Parathyroid adenoma (tissue), 2 donors: Measurements from ENCODE around the gene RASA3.
"Not testable (repeated sequence)": the region's sequence is repeated elsewhere in the genome, so short reads cannot be mapped to it uniquely, and the experiment has no call there.

ENCODE experiments used
- H2AFZ ChIP-seq: fragments of 300-600 bp; sonication (generic); one replicate; pipeline ENCODE4 v1.7.0; 2017; ENCODE audit warnings: antibody characterized with exemption, mild to moderate bottlenecking
- H3K27ac ChIP-seq: fragments of 300-600 bp; sonication (generic); one replicate; pipeline ENCODE4 v1.7.0; 2017
- H3K27me3 ChIP-seq: fragments of 300-600 bp; sonication (generic); one replicate; pipeline ENCODE4 v1.7.0; 2017; ENCODE audit warnings: low read length; ENCODE audit not compliant: control insufficient read depth, insufficient read depth
- H3K36me3 ChIP-seq: fragments of 300-600 bp; sonication (generic); one replicate; pipeline ENCODE4 v1.7.0; 2017; ENCODE audit warnings: low read length; ENCODE audit not compliant: control insufficient read depth, insufficient read depth
- H3K4me1 ChIP-seq: fragments of 300-600 bp; sonication (generic); one replicate; pipeline ENCODE4 v1.7.0; 2017; ENCODE audit warnings: control low read depth
- H3K4me2 ChIP-seq: fragments of 300-600 bp; sonication (generic); one replicate; pipeline ENCODE4 v1.7.0; 2017; ENCODE audit warnings: low read length
- H3K4me3 ChIP-seq: fragments of 300-600 bp; sonication (generic); one replicate; pipeline ENCODE4 v1.7.0; 2017; ENCODE audit warnings: low read depth, low read length
- H3K79me2 ChIP-seq: fragments of 300-600 bp; sonication (generic); one replicate; pipeline ENCODE4 v1.7.0; 2017; ENCODE audit warnings: control low read depth
- H3K9ac ChIP-seq: fragments of 300-600 bp; sonication (generic); one replicate; pipeline ENCODE4 v1.7.0; 2017; ENCODE audit warnings: mild to moderate bottlenecking
- H3K9me3 ChIP-seq: fragments of 300-600 bp; sonication (generic); one replicate; pipeline ENCODE4 v1.7.0; 2017; ENCODE audit warnings: low read length; ENCODE audit not compliant: control insufficient read depth
- TF ChIP-seq, protein P1 (sequence below): fragments of 300-600 bp; sonication (generic); IDR thresholded peaks from one replicate; pipeline ENCODE4 v1.7.0; 2017; ENCODE audit warnings: antibody characterized with exemption, mild to moderate bottlenecking
- donor health status: primary hyperparathyroidism.

Gene RASA3

GRCh38 chr13:114135731-114136171 is 3.3 kb upstream of the RASA3 start:
- H2AFZ ChIP-seq, result no peak overlapping the region
- no peaks in the 10 kb centered on the region for H3K36me3 ChIP-seq
- H3K4me1 ChIP-seq, result no peaks in the 10 kb centered on the region
- no peak overlapping the region for H3K4me3 ChIP-seq
- H3K27me3 ChIP-seq, result no peaks in the 10 kb centered on the region
- no peak overlapping the region for H3K9ac ChIP-seq
- H3K27ac ChIP-seq, result no peak overlapping the region
- H3K79me2 ChIP-seq, result no peaks in the 10 kb centered on the region
- TF ChIP-seq, protein P1, sequence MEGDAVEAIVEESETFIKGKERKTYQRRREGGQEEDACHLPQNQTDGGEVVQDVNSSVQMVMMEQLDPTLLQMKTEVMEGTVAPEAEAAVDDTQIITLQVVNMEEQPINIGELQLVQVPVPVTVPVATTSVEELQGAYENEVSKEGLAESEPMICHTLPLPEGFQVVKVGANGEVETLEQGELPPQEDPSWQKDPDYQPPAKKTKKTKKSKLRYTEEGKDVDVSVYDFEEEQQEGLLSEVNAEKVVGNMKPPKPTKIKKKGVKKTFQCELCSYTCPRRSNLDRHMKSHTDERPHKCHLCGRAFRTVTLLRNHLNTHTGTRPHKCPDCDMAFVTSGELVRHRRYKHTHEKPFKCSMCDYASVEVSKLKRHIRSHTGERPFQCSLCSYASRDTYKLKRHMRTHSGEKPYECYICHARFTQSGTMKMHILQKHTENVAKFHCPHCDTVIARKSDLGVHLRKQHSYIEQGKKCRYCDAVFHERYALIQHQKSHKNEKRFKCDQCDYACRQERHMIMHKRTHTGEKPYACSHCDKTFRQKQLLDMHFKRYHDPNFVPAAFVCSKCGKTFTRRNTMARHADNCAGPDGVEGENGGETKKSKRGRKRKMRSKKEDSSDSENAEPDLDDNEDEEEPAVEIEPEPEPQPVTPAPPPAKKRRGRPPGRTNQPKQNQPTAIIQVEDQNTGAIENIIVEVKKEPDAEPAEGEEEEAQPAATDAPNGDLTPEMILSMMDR, result no peak
- H3K9me3 ChIP-seq, result no peaks in the 10 kb centered on the region
- no peak overlapping the region for H3K4me2 ChIP-seq

GRCh38 chr13:114134944-114135610 is 2.7 kb upstream of the RASA3 start:
- Histone ChIP-seq H3K4me2 (no peak overlapping the region), H3K4me3 (no peak overlapping the region), H3K9me3 (no peaks in the 10 kb centered on the region), H3K36me3 (no peaks in the 10 kb centered on the region), H3K4me1 (no peaks in the 10 kb centered on the region), H3K9ac (no peak overlapping the region), H3K27me3 (no peaks in the 10 kb centered on the region), H3K27ac (no peak overlapping the region), H2AFZ (peak overlapping the region; percentile 50), H3K79me2 (no peaks in the 10 kb centered on the region)
- TF ChIP-seq, protein P1, result no peak

DNA sequence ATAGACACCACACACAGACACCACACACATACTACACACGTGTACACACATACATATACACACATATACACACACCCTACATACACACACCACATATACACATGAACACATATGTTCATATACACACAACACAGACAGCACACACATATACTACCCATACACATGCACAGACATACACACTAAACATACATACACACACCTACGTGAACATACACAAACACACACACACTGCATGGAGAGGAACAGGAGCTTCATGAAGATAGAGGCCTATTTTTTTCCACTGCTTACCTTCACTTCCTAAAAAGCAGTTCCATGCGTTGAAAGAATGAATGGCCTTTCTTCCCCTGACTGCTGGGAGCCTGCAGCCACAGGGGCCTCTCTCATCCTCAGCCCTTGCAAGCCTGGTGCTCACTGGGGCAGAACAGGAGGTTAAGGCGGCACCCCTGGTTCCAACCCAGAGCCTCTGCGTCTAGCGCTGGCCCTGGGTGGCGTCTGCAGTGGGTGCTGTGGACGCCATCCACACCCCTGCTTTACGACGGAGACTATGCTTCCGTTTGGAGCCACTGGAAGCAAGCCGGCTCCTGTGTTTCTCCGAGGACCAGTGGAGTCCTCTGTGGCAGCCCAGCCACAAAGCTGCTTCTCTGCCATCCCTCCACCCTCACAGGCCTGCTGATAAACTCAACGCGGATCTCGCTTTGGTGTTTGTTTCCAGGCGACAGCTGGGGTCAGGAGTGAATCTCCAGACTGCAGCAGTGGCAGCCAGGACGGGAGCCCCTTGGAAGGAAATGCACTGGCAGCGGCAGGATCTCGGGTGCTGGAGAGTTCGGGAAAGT is 1.9 kb upstream of the RASA3 start:
- H3K4me2 ChIP-seq, result no peak overlapping the region
- H3K36me3 ChIP-seq, result no peaks in the 10 kb centered on the region
- no peaks in the 10 kb centered on the region for H3K79me2 ChIP-seq
- H3K9ac ChIP-seq, result no peak overlapping the region
- no peaks in the 10 kb centered on the region for H3K27me3 ChIP-seq
- no peaks in the 10 kb centered on the region for H3K4me1 ChIP-seq
- H3K9me3 ChIP-seq, result no peaks in the 10 kb centered on the region
- TF ChIP-seq, protein P1, result no peak
- peak overlapping the region; percentile 50 for H2AFZ ChIP-seq
- no peak overlapping the region for H3K27ac ChIP-seq
- no peak overlapping the region for H3K4me3 ChIP-seq

GRCh38 chr13:114133552-114133951 is 1.1 kb upstream of the RASA3 start:
- H2AFZ ChIP-seq, H3K9ac ChIP-seq, H3K79me2 ChIP-seq, H3K27ac ChIP-seq, H3K27me3 ChIP-seq, H3K9me3 ChIP-seq, H3K36me3 ChIP-seq, H3K4me1 ChIP-seq, H3K4me2 ChIP-seq, H3K4me3 ChIP-seq: not testable (repeated sequence)

GRCh38 chr13:114133126-114133525 is 703 bp upstream of the RASA3 start:
- not testable (repeated sequence) for H3K79me2 ChIP-seq, H3K27me3 ChIP-seq, H3K4me2 ChIP-seq, H3K9me3 ChIP-seq, H3K9ac ChIP-seq, H3K27ac ChIP-seq, H3K4me3 ChIP-seq, H3K36me3 ChIP-seq, H2AFZ ChIP-seq, H3K4me1 ChIP-seq
